GM12891 (cell line): Measurements from ENCODE around the gene PTPRU.

Experiments used
- POLR2A ChIP-seq: IDR thresholded peaks from 2 replicates; pipeline ENCODE4 v1.6.1; 2011; ENCODE audit warnings: low read depth, low read length, control low read depth
- TAF1 ChIP-seq: IDR thresholded peaks from 2 replicates; pipeline ENCODE4 v1.6.1; 2011; ENCODE audit warnings: low read depth, low read length, control low read depth

GRCh38 chr1:29284286-29284960 is 48.1 kb downstream of the PTPRU start:
- TF ChIP-seq TAF1 = no peak
- no peak for TF ChIP-seq POLR2A
